HG02938 (cell line): Measurements from ENCODE around the gene ZBTB20.

Experiments
- ATAC-seq: cut with Tn5 transposase; IDR thresholded peaks from one replicate; pipeline ENCODE4 v1.9.1; 2021; ENCODE audit warnings: mild to moderate bottlenecking, moderate library complexity; ENCODE audit not compliant: unreplicated experiment

ZBTB20 gene

GRCh38 chr3:114727373-114727772, 419.7 kb downstream of the ZBTB20 start:
- ATAC-seq: no peak

- no peak for ATAC-seq
Observed at GRCh38 chr3:114725966-114726365, 421.1 kb downstream of the ZBTB20 start.

DNA sequence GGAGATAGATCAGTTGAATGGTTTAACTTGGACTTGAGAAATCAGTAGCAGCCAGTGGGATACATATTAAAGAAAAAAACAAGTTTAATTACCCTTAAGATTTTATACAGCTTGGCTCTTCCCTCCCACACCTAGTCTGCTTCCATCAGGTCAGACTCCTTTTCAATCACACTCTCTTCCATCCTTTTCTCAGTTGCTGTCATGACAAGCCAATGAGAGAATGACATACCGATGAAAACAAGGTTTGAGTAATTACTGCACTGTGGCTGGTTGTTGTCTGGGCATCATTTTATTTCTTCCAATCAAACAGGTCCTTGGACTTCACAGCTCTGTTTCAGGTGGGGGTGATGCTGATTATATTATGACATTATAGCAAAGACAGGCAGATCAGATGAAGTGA, 424.6 kb downstream of the ZBTB20 start:
- ATAC-seq: no peak

DNA sequence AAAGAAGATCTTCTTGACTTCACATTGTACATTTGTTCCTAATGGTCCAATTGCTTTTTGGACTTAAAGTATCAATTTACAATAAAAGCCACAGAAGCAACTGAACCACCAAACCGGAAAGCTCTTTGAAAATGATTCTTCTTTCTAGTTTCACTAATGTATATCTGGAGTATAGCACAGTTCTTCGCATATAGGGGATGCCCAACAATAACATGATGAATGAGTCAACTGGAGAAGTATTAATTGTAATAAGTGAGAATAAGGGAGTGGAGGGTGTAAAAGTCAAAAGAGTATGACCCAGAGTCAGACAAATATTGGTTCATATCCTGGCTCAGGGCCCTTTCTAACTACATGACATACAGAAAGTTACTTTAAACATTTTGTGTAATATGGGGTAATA, 425.2 kb downstream of the ZBTB20 start:
- ATAC-seq: peak; percentile 73

DNA sequence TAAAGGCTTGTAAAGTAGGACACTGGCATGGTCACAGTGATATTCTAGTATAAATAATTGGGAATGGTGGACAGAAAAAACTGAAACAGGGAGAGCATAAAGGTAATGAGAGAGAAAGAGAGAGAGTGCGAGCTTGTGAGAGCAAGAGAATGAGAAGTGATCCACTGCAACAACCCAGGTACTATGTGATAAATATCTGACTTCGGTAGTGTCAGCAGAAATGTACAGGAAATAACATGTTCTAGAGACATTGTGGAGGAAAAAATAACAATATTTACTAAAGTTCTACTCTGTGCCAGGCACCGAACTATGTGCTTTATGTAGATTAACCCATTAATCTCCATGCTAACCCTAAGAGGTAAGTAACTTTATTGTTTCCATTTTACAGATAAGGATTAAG, 425.9 kb downstream of the ZBTB20 start:
- ATAC-seq: no peak

- no peak for ATAC-seq
Observed at GRCh38 chr3:114718898-114719210, 428.2 kb downstream of the ZBTB20 start.

DNA sequence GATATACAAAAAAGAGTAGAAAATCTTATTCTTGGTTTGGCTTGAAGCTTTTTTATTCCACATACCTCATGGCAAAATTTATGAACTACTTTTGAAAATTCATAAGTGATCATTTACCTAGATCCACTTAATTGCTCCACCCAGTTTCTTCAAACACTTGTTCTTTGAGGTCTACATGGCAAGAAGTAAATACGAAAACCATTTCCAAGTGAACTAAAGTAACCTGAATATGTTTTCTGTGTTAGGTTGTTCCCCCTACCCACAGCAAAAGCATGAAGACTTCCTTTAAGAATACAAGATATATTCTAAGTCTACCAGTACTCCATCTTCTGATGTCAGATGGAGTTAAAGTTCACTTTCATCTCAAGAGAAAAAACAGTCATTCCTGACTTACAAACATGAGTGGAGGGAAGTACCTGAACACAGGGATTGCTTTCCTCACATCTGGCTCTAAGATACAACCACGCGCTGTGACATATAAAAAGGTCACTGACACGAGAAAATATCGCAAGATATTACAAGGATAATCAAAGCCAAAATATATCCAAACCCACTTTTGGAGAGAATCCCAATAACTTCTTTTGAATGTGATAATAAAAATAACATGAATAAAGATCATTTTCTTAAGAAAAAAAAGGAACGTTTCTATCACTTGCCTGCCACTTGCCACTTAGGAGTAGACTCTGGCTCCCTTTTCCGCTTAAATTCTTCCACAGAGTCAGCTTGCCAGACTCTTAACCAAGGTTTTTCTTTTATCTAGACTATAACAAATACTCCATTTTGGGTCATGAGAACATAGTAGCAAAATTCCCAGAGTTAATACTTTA, 428.8 kb downstream of the ZBTB20 start:
- ATAC-seq: no peak

- no peak for ATAC-seq
Observed at GRCh38 chr3:114716916-114717315, 430.2 kb downstream of the ZBTB20 start.

DNA sequence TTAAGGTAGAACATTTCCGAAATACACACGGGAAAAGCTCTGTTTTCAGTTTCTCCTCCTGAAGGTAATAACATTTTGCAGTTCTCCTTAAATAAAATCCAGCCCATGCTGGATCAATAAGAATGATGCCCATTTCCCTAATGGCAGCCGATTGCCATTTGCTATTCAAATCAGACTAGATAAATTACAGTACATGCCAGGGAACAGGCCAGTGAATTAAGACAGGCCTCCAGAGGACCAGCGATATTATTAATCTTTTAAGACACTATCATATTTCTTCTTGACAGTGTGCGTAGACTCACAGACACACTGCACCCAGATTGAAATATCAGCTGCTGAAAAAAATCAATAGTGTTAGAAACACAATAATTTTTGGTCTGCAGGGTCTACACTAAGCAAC, 431.0 kb downstream of the ZBTB20 start:
- ATAC-seq: no peak

DNA sequence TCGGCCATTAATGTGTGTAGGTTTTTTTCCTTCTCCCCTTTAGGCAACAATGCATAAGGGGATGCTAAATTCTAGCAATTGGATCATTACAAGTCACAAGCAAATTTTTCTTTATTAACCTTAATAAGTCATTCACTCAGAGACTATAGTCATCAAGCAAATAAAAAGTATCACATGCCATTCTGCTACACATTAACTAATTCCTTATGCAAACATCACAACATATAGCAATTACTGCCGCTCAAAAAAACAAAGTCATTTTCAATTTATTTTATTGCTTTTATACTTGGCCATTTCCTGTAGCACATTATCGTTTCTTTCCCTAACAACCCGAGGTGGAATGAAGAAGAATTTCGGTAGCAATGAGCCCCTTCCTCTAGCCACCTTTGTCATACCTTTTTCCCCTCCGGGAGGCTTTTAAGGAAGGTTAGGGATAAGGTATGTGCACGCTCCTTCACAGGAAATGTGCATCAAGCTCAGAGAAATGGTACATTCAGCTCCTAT, 432.1 kb downstream of the ZBTB20 start:
- ATAC-seq: no peak

DNA sequence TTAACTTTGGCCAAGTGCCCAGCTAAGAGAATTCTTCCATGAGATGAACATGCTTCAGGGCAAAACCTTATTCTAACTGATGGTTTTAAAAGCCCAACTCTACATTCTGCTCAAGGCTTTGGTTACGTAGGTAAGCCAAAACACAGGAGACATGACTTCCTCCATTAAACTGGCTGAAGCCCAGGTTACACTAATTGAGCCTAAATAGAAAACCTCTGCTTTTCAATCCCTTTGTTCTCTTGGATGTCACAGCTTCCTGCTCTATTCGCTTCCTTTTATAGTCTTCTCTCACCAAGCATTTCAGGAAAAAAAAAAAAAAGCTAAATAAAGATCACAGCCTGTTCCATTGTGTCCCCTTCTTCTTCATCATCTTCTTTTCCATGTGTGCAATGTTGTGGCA, 432.9 kb downstream of the ZBTB20 start:
- ATAC-seq: no peak

- ATAC-seq: no peak
Observed at GRCh38 chr3:114712728-114713492, 434.2 kb downstream of the ZBTB20 start.

DNA sequence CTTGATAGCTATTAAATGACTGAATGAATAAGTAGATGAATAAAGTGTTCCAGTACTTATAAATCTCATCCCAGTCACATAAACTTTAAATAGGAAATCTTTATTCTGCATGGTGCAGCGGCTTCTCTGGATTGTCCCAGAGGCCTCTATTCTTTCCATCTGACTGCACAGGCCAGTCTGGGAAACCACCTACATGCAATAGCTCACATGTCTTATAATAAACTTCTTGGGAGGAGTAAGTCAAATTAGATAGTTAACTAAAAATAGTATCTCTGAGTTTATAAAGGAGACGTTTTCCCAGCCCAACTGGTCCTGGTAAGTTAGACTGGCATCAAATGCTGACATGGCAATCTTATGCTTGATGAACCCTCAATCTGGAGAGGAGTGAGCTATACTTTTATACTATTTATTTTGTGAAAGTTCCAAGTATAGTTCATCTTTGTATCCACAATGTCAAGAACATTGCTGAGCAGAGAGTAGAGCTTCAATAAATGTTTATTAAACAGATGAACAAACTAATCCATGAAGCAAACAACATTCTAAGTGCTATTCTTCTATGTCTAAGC, 435.7 kb downstream of the ZBTB20 start:
- ATAC-seq: no peak

DNA sequence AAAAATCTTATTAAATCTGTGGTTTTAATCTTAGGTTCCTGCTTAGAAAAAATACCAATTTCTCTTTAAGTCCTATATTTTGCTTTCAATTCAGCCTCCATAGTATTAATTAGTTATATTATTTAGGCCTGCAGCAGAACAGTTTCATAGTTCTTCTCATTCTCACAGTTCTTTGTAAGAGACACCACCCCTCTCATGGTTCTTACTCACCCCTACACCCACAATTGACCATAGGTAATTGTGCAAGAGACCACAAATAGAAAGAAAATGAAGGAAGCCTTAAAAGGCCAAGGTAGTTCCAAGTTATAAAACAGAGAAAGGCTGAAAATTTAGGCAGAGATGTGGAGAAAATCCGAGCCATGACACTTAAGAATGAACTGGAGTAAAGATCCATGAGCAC, 438.0 kb downstream of the ZBTB20 start:
- ATAC-seq: no peak

DNA sequence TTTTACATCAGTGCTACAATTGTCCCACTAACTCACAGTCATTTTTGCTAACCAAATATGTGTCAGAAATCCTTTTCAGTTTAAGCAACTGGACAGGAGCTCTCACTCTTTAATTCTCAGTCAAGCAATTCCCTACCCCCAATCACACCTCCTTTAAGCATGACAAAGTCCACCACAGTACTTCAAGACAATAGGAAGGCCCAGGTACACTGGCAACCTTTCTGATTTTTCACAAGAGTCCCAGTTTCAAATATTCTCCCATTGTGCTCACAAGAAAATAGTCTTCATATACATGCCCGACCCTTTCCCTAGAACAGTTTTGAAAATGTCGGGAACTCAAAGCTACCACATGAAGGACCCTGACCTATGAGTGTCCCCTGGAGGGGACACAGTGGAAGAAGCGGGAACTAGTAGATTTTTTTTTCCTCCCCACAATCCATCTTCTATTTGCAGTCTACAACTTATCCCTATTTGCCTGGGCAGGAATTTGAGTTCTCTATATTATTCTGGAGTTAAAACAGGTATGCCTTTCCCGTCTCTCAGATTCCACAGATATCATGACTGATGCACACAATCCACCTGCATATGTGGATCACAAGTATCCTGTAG, 439.7 kb downstream of the ZBTB20 start:
- ATAC-seq: no peak

DNA sequence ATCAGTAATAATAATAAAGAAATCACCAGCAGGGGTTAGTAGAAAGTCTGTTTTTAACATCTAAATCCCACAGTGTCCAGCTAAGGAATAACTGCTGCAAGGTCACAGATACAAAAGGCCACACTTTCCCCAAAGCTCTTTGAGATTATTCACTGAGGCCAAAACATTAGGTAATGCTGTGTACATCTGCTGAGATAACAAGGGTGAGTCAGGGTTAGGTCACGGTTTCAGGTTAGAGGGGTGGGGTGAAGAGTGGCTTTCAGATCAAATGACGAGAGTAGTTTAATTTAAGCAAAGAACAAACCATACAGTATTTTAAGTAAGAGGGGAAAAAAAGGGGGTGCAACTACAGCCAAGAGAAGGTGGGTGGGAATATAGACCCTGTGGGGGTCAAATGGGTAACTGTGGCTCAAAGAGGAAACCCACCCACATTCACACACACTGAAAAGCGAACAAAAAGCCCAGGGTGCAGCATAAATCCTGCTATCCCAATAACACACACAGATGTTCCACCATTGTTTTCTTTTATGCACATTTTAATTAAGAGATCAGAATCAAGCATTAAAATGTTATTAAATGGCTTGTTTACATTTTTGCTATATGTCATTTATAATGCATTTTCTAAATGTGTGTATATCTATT, 440.4 kb downstream of the ZBTB20 start:
- ATAC-seq: no peak

DNA sequence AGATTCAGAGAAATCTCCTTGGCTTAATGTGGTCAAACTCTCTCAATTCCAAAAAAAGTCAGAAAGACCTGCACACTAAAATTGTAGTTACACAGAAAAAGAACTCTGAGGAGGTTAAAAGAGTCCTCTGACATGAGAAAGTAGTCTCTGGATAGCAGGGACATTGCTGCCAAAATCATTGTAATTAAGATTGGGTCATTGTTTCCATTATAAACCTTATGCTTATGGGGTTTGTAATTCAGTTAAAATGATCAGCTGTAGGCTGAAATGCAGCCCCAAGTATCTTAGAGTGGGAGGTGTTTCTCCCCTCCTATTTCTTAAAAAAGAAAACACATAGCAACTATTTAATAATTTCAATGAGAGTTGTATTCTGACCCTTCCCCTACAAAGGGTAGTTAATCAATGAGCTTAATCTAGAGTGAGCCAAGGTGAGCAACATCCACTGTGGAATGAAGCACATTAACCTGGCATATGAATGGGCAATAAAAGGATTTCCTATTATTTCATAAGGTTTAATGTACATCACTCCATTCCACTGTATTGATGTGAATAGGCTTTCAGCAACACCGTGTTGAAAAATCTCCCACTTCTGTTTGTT, 446.4 kb downstream of the ZBTB20 start:
- no peak for ATAC-seq

- no peak for ATAC-seq
Observed at GRCh38 chr3:114698146-114699105, 448.7 kb downstream of the ZBTB20 start.

GRCh38 chr3:114697401-114697800, 449.7 kb downstream of the ZBTB20 start:
- ATAC-seq: no peak
